Measurements from ENCODE around the gene GNG12.

GNG12 gene

DNA sequence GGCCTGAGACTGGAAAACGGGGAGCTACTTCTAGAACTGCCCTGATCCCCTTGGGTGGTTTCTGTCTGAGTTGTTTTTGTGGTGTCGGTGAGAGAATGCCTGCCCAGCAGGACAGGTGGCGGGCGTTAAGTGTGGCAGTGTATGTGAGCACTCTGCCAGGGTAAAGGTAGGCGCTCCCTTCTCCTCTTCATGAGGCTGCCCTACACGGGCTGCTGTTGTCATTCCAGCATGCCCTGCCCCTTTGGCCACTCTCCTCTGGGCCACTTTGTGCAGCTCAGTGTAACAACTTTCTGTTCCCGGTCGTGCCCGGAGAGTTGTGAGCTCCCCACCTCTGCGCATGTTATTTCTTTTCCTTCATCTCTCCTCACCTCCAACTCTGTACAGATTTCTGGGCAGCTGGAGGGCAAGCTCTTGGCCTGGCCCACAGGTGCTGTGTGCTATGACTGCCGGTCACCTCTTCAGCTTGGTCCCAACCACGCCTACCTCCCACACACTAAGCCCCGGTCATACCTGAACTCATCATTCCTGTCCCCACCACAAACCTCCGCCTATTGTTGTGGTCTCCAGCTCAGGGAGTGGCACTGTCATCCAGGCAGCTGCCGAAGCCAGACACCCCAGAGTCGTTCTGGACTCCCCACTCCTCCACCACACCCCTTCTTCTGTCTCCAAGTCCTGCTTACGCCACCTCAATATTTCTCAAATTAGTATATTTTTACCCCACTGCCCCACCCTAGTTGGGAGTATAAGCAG, 79.3 kb downstream of the GNG12 start:
- DNase-seq (ENCODE audit: low spot score), result no peak

GRCh38 chr1:67752306-67752705, 81.0 kb downstream of the GNG12 start:
- DNase-seq (ENCODE audit: low spot score), result no peak

DNA sequence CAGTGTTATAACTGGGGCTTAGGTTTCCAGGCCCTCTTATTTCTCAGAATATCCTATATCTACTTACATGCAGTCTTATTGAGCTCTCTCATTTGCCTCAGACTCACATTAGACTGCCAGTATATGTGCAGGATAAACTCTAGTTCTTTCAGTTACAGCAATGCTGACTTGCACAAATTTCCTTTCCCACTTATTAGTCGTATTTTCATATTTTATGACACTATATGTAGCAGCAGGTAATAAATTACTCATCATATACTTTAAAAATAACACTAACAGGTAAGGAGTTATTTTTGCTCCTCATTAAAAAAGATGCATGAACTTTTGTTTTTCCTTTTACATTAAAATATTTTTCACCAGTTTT, 82.6 kb downstream of the GNG12 start:
- no peak for DNase-seq (ENCODE audit: low spot score)

DNA sequence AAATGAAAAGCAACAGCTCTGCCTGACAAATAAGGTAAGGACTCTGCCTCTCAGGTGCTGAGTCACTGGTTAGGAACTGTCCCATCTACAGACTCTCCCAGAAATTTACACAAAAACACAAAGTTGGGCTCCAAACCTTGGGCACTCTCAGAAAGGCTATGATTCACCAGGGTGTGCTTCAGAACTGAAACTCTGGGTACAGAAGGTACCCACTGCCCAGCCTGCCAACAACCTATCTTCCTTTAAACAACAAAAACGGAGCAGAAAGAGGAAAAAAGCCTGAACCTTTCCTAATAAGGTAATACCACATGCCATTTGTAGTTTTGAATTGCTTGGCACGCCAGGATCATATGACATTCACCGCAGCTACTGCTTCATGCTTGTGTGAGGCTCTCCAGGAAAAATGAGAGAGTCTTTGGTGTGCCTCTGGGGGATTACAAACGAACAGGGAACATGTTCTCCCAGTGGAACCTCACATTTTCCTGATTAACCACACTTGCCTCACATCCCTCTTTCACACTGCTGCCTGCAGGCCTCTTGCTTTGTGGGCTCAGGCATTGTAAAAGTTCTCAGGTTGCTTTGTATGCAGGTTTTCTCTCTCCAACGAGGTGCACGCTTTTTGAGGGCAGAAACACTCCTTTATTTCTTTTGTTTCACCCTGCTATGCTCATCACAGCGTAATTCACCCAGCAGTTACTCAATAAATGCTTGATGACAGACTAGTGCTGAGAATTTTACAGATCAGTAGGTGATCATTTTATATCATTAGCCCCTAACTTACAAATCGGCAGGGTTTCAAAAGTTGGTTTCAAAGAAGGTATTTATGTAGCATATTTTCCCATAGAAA, 83.2 kb downstream of the GNG12 start:
- no peak for DNase-seq (ENCODE audit: low spot score)

- no peak for DNase-seq (ENCODE audit: low spot score)
Measured at GRCh38 chr1:67749263-67749843, 83.9 kb downstream of the GNG12 start.

- no peak for DNase-seq (ENCODE audit: low spot score)
Measured at GRCh38 chr1:67748630-67749029, 84.6 kb downstream of the GNG12 start.

- no peak for DNase-seq (ENCODE audit: low spot score)
Measured at GRCh38 chr1:67747671-67748546, 85.4 kb downstream of the GNG12 start.

- no peak for DNase-seq (ENCODE audit: low spot score)
Measured at GRCh38 chr1:67745875-67746698, 87.2 kb downstream of the GNG12 start.

DNA sequence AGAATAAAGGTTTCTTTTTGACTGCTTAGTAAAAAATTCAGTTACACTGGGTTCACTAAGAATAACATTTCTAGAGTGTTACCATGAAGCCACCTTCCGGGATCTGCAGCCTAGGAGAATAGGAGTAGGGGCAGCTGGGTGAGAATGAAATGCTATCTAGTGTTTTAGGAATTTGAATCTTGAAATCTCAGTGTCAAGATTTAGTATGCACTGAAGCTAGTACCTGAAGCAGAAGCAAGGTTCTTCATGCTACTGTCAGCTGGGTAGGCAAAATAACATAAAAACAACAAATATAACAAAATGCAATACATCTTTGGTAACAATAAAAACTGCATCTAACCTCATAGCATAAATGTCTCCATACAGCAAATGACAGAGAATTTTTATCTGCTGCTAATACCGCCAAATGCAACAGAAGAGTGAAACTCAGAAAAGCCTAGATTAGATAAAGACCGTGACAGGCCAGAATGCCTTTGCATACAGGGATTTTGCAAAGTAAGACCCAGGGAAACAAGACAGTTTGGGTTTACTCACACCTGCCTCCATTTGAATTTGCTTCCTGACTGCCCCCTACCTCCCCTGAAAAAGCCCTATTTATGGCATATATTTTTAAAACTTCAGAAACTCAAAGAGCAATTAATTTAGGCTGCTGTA, 90.1 kb downstream of the GNG12 start:
- no peak for DNase-seq (ENCODE audit: low spot score)

GRCh38 chr1:67741736-67742135, 91.5 kb downstream of the GNG12 start:
- DNase-seq (ENCODE audit: low spot score), result no peak

- no peak for DNase-seq (ENCODE audit: low spot score)
Measured at GRCh38 chr1:67741121-67741520, 92.1 kb downstream of the GNG12 start.

- DNase-seq (ENCODE audit: low spot score), result no peak
Measured at GRCh38 chr1:67740543-67740942, 92.7 kb downstream of the GNG12 start.

- DNase-seq (ENCODE audit: low spot score), result no peak
Measured at GRCh38 chr1:67739361-67739760, 93.9 kb downstream of the GNG12 start.

DNA sequence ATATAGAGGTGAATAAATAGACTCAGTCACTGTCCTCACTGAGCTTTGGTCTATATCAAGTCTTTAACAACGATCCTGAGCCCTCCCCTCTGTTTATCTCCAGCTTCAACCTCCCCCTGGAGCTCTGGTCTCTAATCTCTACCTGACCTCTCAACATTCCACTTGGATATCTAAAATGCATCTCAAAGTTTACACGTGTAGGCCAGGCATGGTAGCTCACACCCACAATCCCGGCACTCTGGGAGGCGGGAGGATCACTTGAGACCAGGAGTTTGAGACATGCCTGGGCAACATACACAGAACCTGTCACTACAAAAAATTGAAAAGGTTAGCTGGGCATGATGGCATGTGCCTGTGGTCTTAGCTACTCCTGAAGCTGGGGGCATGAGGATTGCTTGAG, 94.9 kb downstream of the GNG12 start:
- DNase-seq (ENCODE audit: low spot score), result no peak

DNA sequence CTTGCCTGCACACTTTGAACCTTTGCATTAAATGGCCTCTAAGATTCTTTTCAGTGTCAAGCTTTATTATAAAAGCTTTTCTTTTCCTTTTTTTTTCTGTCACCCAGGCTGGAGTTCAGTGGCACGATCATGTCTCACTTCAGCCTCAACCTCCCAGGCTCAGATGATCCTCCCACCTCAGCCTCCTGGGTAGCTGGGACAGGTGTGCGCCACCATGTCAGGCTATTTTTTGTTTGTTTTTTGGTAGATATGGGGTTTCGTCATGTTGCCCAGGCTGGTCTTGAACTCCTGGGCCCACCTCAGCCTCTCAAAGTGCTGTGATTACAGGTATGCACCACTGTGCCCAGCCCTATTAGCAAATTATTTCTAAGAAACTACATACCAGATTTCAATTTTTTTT, 95.4 kb downstream of the GNG12 start:
- DNase-seq (ENCODE audit: low spot score), result no peak

DNA sequence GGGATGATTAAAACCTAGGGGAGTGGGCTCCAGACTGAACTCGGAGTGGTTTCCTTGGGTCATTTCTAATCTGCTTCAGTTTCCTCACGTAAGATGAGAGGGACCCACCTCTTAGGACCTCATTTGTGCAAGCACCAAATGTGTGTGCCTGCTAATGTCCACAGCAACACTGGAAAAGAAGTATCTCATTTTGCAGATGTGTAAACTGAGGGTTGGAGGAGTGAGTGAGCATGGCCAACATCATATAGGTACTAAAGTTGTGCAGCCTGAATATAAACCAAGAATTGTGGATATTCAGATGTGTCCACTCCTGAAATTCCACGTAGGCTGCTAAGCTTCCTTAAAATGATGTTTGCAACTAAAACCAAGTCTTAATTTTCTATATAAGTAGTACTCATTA, 96.5 kb downstream of the GNG12 start:
- no peak for DNase-seq (ENCODE audit: low spot score)

GRCh38 chr1:67735806-67736627, 97.2 kb downstream of the GNG12 start:
- DNase-seq (ENCODE audit: low spot score), result no peak

DNA sequence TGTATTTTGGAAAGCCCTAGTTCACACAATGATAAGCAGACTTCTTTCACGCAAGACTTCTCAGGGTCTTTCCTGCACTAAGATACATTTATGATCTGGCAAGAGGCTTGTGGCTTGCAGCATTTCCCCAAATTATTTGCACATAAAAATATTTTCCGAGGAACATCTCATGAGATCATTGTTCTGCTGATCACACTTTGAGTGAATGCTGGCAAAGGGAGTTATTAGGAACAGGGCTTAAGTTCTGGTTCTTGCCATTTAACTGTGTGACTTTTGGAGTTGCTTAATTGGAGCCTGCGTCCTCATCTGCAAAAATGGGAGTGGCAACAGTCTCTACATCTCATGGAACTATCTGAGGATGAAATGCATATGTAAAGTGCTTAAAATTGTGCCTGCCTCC, 98.1 kb downstream of the GNG12 start:
- no peak for DNase-seq (ENCODE audit: low spot score)

GRCh38 chr1:67734323-67734690, 99.0 kb downstream of the GNG12 start:
- no peak for DNase-seq (ENCODE audit: low spot score)
